Esophagus muscularis mucosa (tissue), 4 donors: Measurements from ENCODE around the gene MADCAM1. TPM values are rescaled to one million over a fixed set of nuclear protein-coding genes. Genes with fewer than 3 reads are reported as not detected.
"Not testable (repeated sequence)": the region's sequence is repeated elsewhere in the genome, so short reads cannot be mapped to it uniquely, and the experiment has no call there.

Experiments
- DNase-seq: peaks from one replicate; pipeline ENCODE4 v3.0.0-alpha.2; 2017; ENCODE audit errors: extremely low spot score
- H3K27ac ChIP-seq, 4 donors: fragments of 200-600 bp; sonication (generic); replicated peaks in 1 of 4; 1 replicate in 3 of 4; 2 replicates in 1 of 4; pipeline ENCODE4 v1.5.1; 2016 to 2019; ENCODE audit warnings: mild to moderate bottlenecking in 1 of 4
- H3K27me3 ChIP-seq, 4 donors: fragments of 200-600 bp; sonication (generic); one replicate each; pipeline versions ENCODE4 v1.5.1 to v1.6.0; 2016 to 2019
- H3K36me3 ChIP-seq, 4 donors: fragments of 200-600 bp; sonication (generic); one replicate each; pipeline ENCODE4 v1.5.1; 2016 to 2019
- H3K4me1 ChIP-seq, 4 donors: fragments of 200-600 bp; sonication (generic); one replicate each; pipeline ENCODE4 v1.5.1; 2016 to 2019
- H3K4me3 ChIP-seq, 4 donors: fragments of 200-600 bp; sonication (generic); 1 replicate in 2 of 4; 2 replicates in 2 of 4; pipeline ENCODE4 v1.5.1; 2016 to 2019; ENCODE audit warnings: mild to moderate bottlenecking in 4 of 4, moderate library complexity in 1 of 4
- H3K9me3 ChIP-seq, 4 donors: fragments of 200-600 bp; sonication (generic); 1 replicate in 3 of 4; 2 replicates in 1 of 4; pipeline ENCODE4 v1.5.1; 2016 to 2019
- CTCF ChIP-seq, 3 experiments: fragments of 200-600 bp in 2 of 3; fragments of 450-650 bp in 1 of 3; sonication (generic) in 2 of 3; IDR thresholded peaks; one replicate each; pipeline ENCODE4 v1.5.1; 2017 to 2019; ENCODE audit warnings: antibody characterized with exemption in 3 of 3, mild to moderate bottlenecking in 2 of 3, moderate library complexity in 1 of 3
- EP300 ChIP-seq: sonication (generic); formaldehyde crosslinking; IDR thresholded peaks from one replicate; pipeline ENCODE4 v1.6.1; 2017; ENCODE audit warnings: antibody characterized with exemption
- POLR2A ChIP-seq: fragments of 450-650 bp; IDR thresholded peaks from one replicate; pipeline ENCODE4 v1.6.1; 2017; ENCODE audit warnings: antibody characterized with exemption, moderate library complexity, mild to moderate bottlenecking, low read depth
- POLR2AphosphoS5 ChIP-seq, 2 donors: sonication (generic); formaldehyde crosslinking; IDR thresholded peaks; one replicate each; pipeline ENCODE4 v1.6.1; 2017; ENCODE audit warnings: antibody characterized with exemption in 2 of 2
- WGBS: methylation state at CpG from one replicate; pipeline ENCODE4 v1.1.5; 2018; 5-methylcytosine and 5-hydroxymethylcytosine counted together
- intact Hi-C: fragments of 100-400 bp; cut with DNase I; formaldehyde crosslinking; loops from one replicate; pipeline ENCODE4 v1.15.1; 2023
- total RNA-seq, 4 donors: library from RNA; depleted of rRNA; stranded (reverse); fragments of >200 nt; gene quantifications; one replicate each; pipeline versions ENCODE4 v1.1.0 to v1.2.1, GENCODE V29; 2016

MADCAM1 gene
- total RNA-seq, 4 donors from 2014 or later, result 0.17 to 0.42 TPM; not detected in 2

GRCh38 chr19:478976-479375 is 17.3 kb upstream of the MADCAM1 start:
- WGBS, result 65% methylated on average over 13 of the region's 14 CpGs
- intact Hi-C loops, result no loop called here

GRCh38 chr19:480016-480855 is 16.1 kb upstream of the MADCAM1 start:
- 37% methylated on average over 36 of the region's 36 CpGs for WGBS
- no peak for TF ChIP-seq POLR2A
- peak; percentile 48 to 67 (median 55) for TF ChIP-seq CTCF (IDR thresholded peaks at IDR 0.05)
- peak; percentile 28 for TF ChIP-seq EP300
- peak; percentile 53 to 54 for TF ChIP-seq POLR2AphosphoS5 (IDR thresholded peaks at IDR 0.05)
- intact Hi-C loops, result loop anchor here (10.0 kb wide), 1 partner anchor 95 kb away; no protein-coding TSS in a partner anchor
- H3K9me3 ChIP-seq, result no peaks in the 10 kb centered on the region
- peaks cover 0 to 17% (median 0%) of the 10 kb centered on the region in 4 donors for H3K27me3 ChIP-seq
- H3K4me1 ChIP-seq, result peaks cover 0 to 7% (median 4%) of the 10 kb centered on the region in 4 donors
- H3K27ac ChIP-seq, result peak overlapping the region in 3 of 4 donors; percentile 10 to 62 (median 51)
- DNase-seq, result no peak
- peak overlapping the region; percentile 27 to 41 (median 35) for H3K4me3 ChIP-seq
- no peaks in the 10 kb centered on the region for H3K36me3 ChIP-seq

More at GRCh38 chr19:478976-479375, 17.3 kb upstream of the MADCAM1 start:
- no peaks in the 10 kb centered on the region for H3K36me3 ChIP-seq
- H3K4me3 ChIP-seq, result no peak overlapping the region
- H3K27ac ChIP-seq, result no peak overlapping the region
- no peak for TF ChIP-seq EP300
- no peak for TF ChIP-seq CTCF (IDR thresholded peaks at IDR 0.05)
- TF ChIP-seq POLR2AphosphoS5 (IDR thresholded peaks at IDR 0.05), result no peak
- TF ChIP-seq POLR2A, result no peak
- H3K27me3 ChIP-seq, result peaks cover 0 to 6% (median 0%) of the 10 kb centered on the region in 4 donors
- peaks cover 3 to 7% (median 4%) of the 10 kb centered on the region in 4 donors for H3K4me1 ChIP-seq
- no peaks in the 10 kb centered on the region for H3K9me3 ChIP-seq
- DNase-seq, result no peak

GRCh38 chr19:481100-481499 is 15.2 kb upstream of the MADCAM1 start:
- 93% methylated on average over 3 of the region's 3 CpGs for WGBS
- intact Hi-C loops, result loop anchor here (10.0 kb wide), 1 partner anchor 96 kb away; no protein-coding TSS in a partner anchor

DNA sequence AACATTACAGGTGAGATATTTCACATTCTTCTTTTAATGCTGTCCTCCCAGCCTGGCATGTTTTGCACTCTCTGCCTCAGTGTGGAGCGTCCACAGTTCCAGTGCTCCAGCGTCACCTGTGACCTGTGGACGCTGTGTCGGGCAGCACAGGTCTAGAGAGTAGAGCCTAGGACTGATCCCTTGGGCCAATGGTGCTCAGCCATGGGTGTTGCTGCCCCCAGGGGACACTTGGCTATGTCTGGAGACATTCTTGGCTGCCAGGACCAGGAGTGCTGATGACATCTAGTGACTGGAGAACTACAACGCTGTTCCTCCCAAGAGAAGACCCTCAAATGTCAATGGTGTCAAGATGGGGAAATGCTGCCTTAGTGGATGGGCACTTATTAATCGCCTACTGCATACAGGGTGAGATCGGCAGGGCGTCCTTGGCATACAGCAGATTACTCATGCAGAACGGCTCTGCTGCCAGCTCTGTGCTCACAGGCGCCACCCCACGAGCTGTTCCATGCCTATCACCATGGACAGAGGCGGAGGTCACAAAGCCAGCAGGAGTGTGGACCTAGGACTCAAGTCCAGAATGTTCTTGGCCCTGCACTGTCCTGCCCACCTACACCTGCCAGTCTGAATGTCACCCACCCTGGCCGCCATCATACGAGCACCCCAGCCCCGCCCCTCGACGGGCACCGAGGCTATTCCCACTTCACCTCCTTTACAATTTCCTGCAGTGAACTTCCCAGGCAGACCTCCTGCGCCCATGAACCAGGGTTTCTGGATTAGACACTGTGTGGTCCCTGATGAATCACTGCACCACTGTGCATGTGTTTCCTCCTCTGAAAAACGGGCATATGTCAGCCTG is 13.9 kb upstream of the MADCAM1 start:
- no peak overlapping the region for H3K27ac ChIP-seq
- no peaks in the 10 kb centered on the region for H3K9me3 ChIP-seq
- DNase-seq, result no peak
- H3K4me3 ChIP-seq, result no peak overlapping the region
- no peak for TF ChIP-seq POLR2A
- TF ChIP-seq EP300, result no peak
- no peak for TF ChIP-seq CTCF (IDR thresholded peaks at IDR 0.05)
- TF ChIP-seq POLR2AphosphoS5 (IDR thresholded peaks at IDR 0.05), result no peak
- 58% methylated on average over 18 of the region's 20 CpGs for WGBS
- peaks cover 0 to 36% (median 0%) of the 10 kb centered on the region in 4 donors for H3K27me3 ChIP-seq
- peaks cover 3 to 17% (median 13%) of the 10 kb centered on the region in 4 donors for H3K4me1 ChIP-seq
- H3K36me3 ChIP-seq, result no peaks in the 10 kb centered on the region
- intact Hi-C loops, result loop anchor here (10.0 kb wide), 1 partner anchor 98 kb away; no protein-coding TSS in a partner anchor

More at GRCh38 chr19:481100-481499, 15.2 kb upstream of the MADCAM1 start:
- H3K27me3 ChIP-seq, result peaks cover 0 to 25% (median 0%) of the 10 kb centered on the region in 4 donors
- DNase-seq, H3K27ac ChIP-seq, H3K9me3 ChIP-seq, H3K36me3 ChIP-seq, H3K4me3 ChIP-seq: not testable (repeated sequence)
- H3K4me1 ChIP-seq, result peaks cover 3 to 13% (median 10%) of the 10 kb centered on the region in 4 donors
